CD4-positive, alpha-beta T cell (primary cell): ENCODE measurements around the gene P4HTM. TPM values are rescaled to one million over a fixed set of nuclear protein-coding genes. Genes with fewer than 3 reads are reported as not detected.
A peak's percentile ranks its signal among the peaks of the same experiment; 100 is the strongest.

Experiments used
- ATAC-seq: fragments of 200-7000 bp; cut with Tn5 transposase; one replicate; pipeline ENCODE4 v1.10.0; 2022; ENCODE audit warnings: mild to moderate bottlenecking; ENCODE audit not compliant: poor library complexity
- CTCF ChIA-PET: fragments of 350-600 bp; sonication (Branson Sonifier 250); formaldehyde crosslinking; loops from one replicate; lab custom pipeline; 2021; ENCODE audit warnings: antibody characterized with exemption, inconsistent platforms; lab: Charles Lee
- POLR2A ChIA-PET: fragments of 350-600 bp; sonication (Branson Sonifier 250); formaldehyde crosslinking; loops from one replicate; lab custom pipeline; 2021; ENCODE audit warnings: antibody characterized with exemption, inconsistent platforms; lab: Charles Lee
- DNase-seq, 14 experiments: peaks; one replicate each; pipeline ENCODE4 v3.0.0-alpha.2; 2013 to 2020; ENCODE audit warnings: mixed read lengths in 2 of 14
- H3K27ac ChIP-seq, 2 donors: one replicate each; pipeline versions ENCODE4 v1.5.1 to v1.7.0; 2013; ENCODE audit warnings: low read length in 2 of 2, low read depth in 1 of 2, mild to moderate bottlenecking in 1 of 2
- H3K27me3 ChIP-seq, 2 experiments: 1 replicate in 1 of 2; 2 replicates in 1 of 2; pipeline versions ENCODE4 v1.6.1 to v1.7.0; 2013; ENCODE audit warnings: low read length in 2 of 2, control low read depth in 1 of 2, mild to moderate bottlenecking in 1 of 2, moderate library complexity in 1 of 2; ENCODE audit not compliant: insufficient read depth in 2 of 2, control insufficient read depth in 1 of 2
- H3K36me3 ChIP-seq: one replicate; pipeline ENCODE4 v1.6.1; 2013; ENCODE audit warnings: low read length, control low read depth; ENCODE audit not compliant: insufficient read depth
- H3K4me1 ChIP-seq: one replicate; pipeline ENCODE4 v1.6.1; 2013; ENCODE audit warnings: low read length, control low read depth; ENCODE audit not compliant: insufficient read depth
- H3K4me3 ChIP-seq: one replicate; pipeline ENCODE4 v1.5.1; 2013; ENCODE audit warnings: mild to moderate bottlenecking, low read length, moderate library complexity
- H3K9me3 ChIP-seq, 2 experiments: 1 replicate in 1 of 2; 2 replicates in 1 of 2; pipeline versions ENCODE4 v1.6.1 to v1.7.0; 2013; ENCODE audit warnings: low read length in 2 of 2, mild to moderate bottlenecking in 2 of 2, control low read depth in 1 of 2, moderate library complexity in 1 of 2; ENCODE audit not compliant: control insufficient read depth in 1 of 2, insufficient read depth in 1 of 2
- H3K27ac Mint-ChIP-seq: one replicate; pipeline ENCODE4 v1.8.0; 2020; ENCODE audit warnings: mixed read lengths
- H3K27me3 Mint-ChIP-seq: one replicate; pipeline ENCODE4 v1.8.0; 2021; ENCODE audit warnings: mixed read lengths
- H3K36me3 Mint-ChIP-seq: one replicate; pipeline ENCODE4 v1.8.0; 2021; ENCODE audit warnings: low read depth, mixed read lengths
- H3K4me1 Mint-ChIP-seq: one replicate; pipeline ENCODE4 v1.8.0; 2021; ENCODE audit warnings: low read depth, mixed read lengths
- H3K4me3 Mint-ChIP-seq: one replicate; pipeline ENCODE4 v1.8.0; 2020; ENCODE audit warnings: mild to moderate bottlenecking, mixed read lengths
- H3K9me3 Mint-ChIP-seq: one replicate; pipeline ENCODE4 v1.8.0; 2020; ENCODE audit warnings: mixed read lengths
- CTCF ChIP-seq: fragments of 200-600 bp; IDR thresholded peaks from one replicate; pipeline ENCODE4 v1.8.0; 2022; ENCODE audit warnings: antibody characterized with exemption, mild to moderate bottlenecking
- intact Hi-C, 2 experiments: fragments of 100-400 bp; cut with DNase I in 1 of 2; cut with micrococcal nuclease in 1 of 2; formaldehyde crosslinking; loops; one replicate each; pipeline versions ENCODE4 v1.15.1 to v1.9.0; 2023 to 2025; cut with DNase I, micrococcal nuclease
- total RNA-seq, 174 experiments: library from RNA in 2 of 174; stranded (reverse) in 2 of 174; gene quantifications; one replicate each; pipeline ENCODE4 v1.2.3 and lab custom pipeline; 2021 to 2026

Gene P4HTM
- total RNA-seq, 2 experiments from 2014 or later: 45.9 to 47.0 TPM

DNA sequence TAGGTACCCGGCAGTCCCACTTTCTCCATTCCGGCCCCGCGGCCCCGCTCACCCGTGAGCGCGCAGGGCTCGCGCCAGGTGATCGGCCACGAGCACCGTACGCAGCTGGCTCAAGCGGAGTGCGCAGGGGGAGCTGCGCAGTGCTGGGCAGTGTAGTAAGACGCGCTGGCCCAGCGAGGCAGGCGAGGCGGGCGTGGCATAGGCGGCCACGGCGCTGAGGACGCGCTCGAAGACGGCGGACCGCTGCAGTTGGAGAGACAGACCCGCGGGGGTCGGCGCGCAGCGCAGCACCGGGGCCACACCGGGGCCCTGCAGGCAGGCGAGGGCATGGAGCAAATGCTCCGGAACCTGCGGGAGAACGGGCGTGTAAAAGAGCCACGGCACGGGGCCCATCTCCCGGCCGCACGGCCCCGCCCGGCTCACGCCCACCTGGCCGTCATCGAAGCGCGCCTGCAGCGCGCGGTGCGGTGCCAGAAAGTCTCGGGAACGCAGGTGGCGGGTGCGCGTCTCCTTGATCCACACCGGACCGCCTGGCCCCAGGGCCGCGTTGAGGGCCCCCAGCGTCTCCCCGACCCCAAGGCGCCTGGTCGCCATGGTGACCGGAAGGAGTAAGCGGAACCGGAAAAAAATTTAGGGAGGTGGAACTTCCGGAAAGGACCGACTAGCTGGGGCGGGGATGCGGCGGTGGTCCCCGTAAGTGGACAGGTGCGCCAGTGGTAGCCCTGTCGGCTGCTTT lies 28.1 kb downstream of the P4HTM start, which contains the start of gene DALRD3:
DALRD3 (minus strand) TSS at position 610 of the 736 bp plus-strand sequence; CDS start at position 594, 16 bp downstream.
- peaks cover 33% of the 10 kb centered on the region for H3K4me1 Mint-ChIP-seq
- ChIA-PET CTCF (interaction anchor here (6.5 kb wide), 1 partner anchor 29 kb away, joined by 53 read pairs; the partner anchor contains the start of gene P4HTM), POLR2A (interaction anchor here (0.7 to 12.0 kb wide), 10 partner anchors 11 to 103 kb away, joined by 3 to 331 read pairs (median 8); partner anchors contain the start of genes IMPDH2, P4HTM, QARS1 and QRICH1)
- Histone ChIP-seq H3K4me3 (peak within 1 kb of the TSS; percentile 82), H3K27me3 (no peaks in the 10 kb centered on the region), H3K4me1 (peaks cover 48% of the 10 kb centered on the region), H3K27ac (peak within 1 kb of the TSS; percentile 53 to 72), H3K9me3 (no peaks in the 10 kb centered on the region), H3K36me3 (peaks cover 30% of the 10 kb centered on the region)
- H3K27ac Mint-ChIP-seq: peak within 1 kb of the TSS; percentile 90
- no peak for TF ChIP-seq CTCF
- ATAC-seq (peak; percentile 20), DNase-seq (peak in 13 of 14 experiments; percentile 27 to 78 (median 45))
- no peaks in the 10 kb centered on the region for H3K9me3 Mint-ChIP-seq
- peak within 1 kb of the TSS; percentile 91 for H3K4me3 Mint-ChIP-seq
- H3K27me3 Mint-ChIP-seq: no peaks in the 10 kb centered on the region
- peaks cover 46% of the 10 kb centered on the region for H3K36me3 Mint-ChIP-seq
- intact Hi-C loops: loop anchor here in 1 of 2 experiments (1.0 kb wide), 1 partner anchor 11 kb away; the partner anchor contains the start of gene WDR6

GRCh38 chr3:49018707-49019006 lies 28.6 kb downstream of the P4HTM start:
- TF ChIP-seq CTCF: no peak
- Histone ChIP-seq H3K36me3 (peaks cover 30% of the 10 kb centered on the region), H3K4me1 (peaks cover 51% of the 10 kb centered on the region), H3K4me3 (peak overlapping the region; percentile 82), H3K9me3 (no peaks in the 10 kb centered on the region), H3K27ac (peak overlapping the region; percentile 53 to 72), H3K27me3 (no peaks in the 10 kb centered on the region)
- Mint-ChIP-seq H3K4me1 (peaks cover 36% of the 10 kb centered on the region), H3K27ac (peak overlapping the region; percentile 90), H3K4me3 (peak overlapping the region; percentile 91), H3K36me3 (peaks cover 46% of the 10 kb centered on the region), H3K27me3 (no peaks in the 10 kb centered on the region), H3K9me3 (no peaks in the 10 kb centered on the region)
- ATAC-seq (no peak), DNase-seq (no peak)
- ChIA-PET POLR2A (interaction anchor here (0.9 to 12.0 kb wide), 8 partner anchors 10 to 86 kb away, joined by 3 to 331 read pairs (median 8); partner anchors contain the start of genes IMPDH2, P4HTM, QARS1 and QRICH1), CTCF (interaction anchor here (6.5 kb wide), 1 partner anchor 30 kb away, joined by 53 read pairs; the partner anchor contains the start of gene P4HTM)
- intact Hi-C loops: loop anchor here in 1 of 2 experiments (1.0 kb wide), 1 partner anchor 11 kb away; the partner anchor contains the start of gene WDR6

GRCh38 chr3:49019941-49020329 lies 29.9 kb downstream of the P4HTM start:
- H3K27ac Mint-ChIP-seq: peak overlapping the region; percentile 90
- Histone ChIP-seq H3K27ac (peak overlapping the region in 1 of 2 donors; percentile 92), H3K4me1 (peaks cover 62% of the 10 kb centered on the region), H3K9me3 (no peaks in the 10 kb centered on the region), H3K36me3 (peaks cover 30% of the 10 kb centered on the region), H3K4me3 (peak overlapping the region; percentile 80), H3K27me3 (no peaks in the 10 kb centered on the region)
- peaks cover 41% of the 10 kb centered on the region for H3K4me1 Mint-ChIP-seq
- H3K9me3 Mint-ChIP-seq: no peaks in the 10 kb centered on the region
- DNase-seq (no peak), ATAC-seq (no peak)
- ChIA-PET CTCF (interaction anchor here (0.7 to 5.2 kb wide), 4 partner anchors 9 to 151 kb away, joined by 3 to 63 read pairs (median 31); partner anchors contain the start of genes IMPDH2, KLHDC8B, P4HTM and WDR6), POLR2A (interaction anchor here (0.5 to 12.0 kb wide), 7 partner anchors 9 to 1317 kb away, joined by 3 to 331 read pairs (median 28); partner anchors contain the start of genes IMPDH2, IP6K2, P4HTM and QARS1)
- intact Hi-C loops: loop anchor here (2.0 to 10.0 kb wide), 8 partner anchors 13 to 915 kb away; partner anchors contain the start of genes APEH (in 1 of the 2), ARIH2 (in 1 of the 2), QRICH1 (in 1 of the 2) and RHOA (in 1 of the 2)
- no peaks in the 10 kb centered on the region for H3K27me3 Mint-ChIP-seq
- H3K36me3 Mint-ChIP-seq: peaks cover 46% of the 10 kb centered on the region
- peak overlapping the region; percentile 91 for H3K4me3 Mint-ChIP-seq
- no peak for TF ChIP-seq CTCF
